GM19468 (cell line): ENCODE measurements around the gene PAOX.

ENCODE experiments used
- ATAC-seq: cut with Tn5 transposase; IDR thresholded peaks from one replicate; pipeline ENCODE4 v1.9.1; 2021; ENCODE audit warnings: mild to moderate bottlenecking, moderate library complexity, moderate number of reproducible peaks; ENCODE audit not compliant: unreplicated experiment; ENCODE audit errors: extremely low read depth

Gene PAOX

DNA sequence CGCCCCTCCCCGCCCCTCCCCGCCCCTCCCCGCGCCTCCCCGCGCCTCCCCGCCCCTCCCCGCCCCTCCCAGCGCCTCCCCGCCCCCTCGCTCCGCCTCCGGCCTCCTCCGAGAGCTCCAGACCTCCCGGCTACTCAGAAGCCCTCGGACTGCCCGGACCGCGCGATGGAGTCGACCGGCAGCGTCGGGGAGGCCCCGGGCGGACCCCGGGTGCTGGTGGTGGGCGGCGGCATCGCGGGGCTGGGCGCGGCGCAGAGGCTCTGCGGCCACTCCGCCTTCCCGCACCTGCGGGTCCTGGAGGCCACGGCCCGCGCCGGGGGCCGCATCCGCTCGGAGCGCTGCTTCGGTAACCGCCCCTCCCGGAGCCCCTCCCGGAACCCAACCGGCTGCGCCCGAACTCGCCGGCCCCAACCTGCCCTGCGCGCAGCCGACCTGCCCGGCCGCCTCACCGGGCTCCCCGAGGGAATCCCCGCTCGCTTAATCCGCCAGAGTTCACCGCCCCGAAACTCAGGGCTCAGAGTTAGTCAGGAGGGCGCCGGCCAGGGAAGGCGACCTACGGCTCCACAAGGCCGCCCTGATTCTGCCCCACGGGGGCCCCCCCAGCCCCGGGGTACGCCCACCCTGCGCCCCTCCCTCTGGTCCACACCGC, at the start of gene PAOX:
TSS of gene PAOX (plus strand) at position 111 of the 649 bp plus-strand sequence. CDS start at position 166, 55 bp downstream.
- peak; percentile 40 for ATAC-seq

DNA sequence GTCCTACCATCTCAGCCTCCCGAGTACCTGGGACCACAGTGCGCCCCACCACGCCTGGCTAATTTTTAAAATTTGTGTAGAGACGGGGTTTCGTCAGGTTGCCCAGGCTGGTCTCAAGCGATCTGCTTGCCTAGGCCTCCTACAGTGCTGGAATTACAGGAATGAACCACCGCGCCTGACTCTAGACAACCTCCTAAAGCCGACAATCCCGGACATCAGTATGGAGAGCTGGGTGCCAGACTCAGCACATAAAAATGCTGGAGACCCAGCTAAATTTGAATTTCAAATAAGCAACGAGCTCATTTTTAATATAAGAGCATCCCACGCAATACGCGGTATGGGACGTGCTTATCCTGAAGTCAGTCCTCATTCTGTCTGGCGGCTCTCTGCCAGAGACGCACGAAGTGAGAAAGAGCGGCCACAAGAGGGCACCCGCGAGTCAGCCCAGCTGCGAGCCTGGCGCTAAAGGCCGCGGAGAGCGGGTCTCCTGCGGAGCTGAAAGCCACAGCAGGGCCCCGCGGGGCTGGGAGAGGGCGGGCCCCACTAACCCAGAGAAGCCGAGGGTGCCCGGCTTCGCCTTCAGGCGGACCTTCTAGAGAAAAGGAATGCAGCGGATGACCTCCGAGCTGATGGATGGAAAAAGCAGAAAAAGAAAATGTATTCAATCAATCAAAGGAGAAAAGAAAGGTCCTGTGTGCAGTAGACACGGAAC, 49.4 kb upstream of the PAOX start:
- ATAC-seq: no peak

DNA sequence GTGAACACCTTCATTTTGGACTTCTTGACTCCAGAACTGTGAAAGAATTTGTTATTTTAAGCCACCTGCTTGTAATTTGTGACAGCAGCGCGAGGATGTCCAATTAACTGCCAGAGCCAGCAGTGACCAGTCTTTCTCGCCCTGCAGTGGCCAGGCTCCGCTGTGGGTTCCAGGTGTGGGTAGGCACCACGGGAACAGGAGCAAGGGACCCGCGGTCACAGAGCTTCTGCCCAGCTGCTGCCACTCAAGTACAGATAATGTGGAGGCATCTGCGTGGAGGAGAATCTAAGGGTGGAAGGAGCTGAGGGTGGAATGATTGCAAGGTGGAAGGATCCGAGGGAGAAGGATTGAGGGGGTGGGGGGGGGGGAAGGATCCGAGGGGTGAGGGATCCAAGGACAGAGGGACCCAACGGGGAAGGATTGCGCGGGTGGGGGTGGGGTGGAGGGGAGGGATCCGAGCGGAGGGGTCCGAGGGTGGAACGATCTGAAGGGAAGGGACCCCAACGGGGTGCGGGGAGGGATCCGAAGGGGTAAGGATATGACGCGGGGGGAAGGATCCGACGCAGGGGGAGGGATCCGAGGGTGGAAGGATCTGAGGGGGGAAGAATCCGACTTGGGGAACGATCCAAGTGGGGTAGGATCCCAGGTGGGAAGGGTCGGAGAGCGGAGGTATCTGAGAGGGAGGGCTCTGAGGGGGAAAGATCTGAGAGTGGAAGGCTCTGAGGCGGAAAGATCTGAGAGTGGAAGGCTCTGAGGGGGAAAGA, 45.9 kb upstream of the PAOX start:
- ATAC-seq: no peak

DNA sequence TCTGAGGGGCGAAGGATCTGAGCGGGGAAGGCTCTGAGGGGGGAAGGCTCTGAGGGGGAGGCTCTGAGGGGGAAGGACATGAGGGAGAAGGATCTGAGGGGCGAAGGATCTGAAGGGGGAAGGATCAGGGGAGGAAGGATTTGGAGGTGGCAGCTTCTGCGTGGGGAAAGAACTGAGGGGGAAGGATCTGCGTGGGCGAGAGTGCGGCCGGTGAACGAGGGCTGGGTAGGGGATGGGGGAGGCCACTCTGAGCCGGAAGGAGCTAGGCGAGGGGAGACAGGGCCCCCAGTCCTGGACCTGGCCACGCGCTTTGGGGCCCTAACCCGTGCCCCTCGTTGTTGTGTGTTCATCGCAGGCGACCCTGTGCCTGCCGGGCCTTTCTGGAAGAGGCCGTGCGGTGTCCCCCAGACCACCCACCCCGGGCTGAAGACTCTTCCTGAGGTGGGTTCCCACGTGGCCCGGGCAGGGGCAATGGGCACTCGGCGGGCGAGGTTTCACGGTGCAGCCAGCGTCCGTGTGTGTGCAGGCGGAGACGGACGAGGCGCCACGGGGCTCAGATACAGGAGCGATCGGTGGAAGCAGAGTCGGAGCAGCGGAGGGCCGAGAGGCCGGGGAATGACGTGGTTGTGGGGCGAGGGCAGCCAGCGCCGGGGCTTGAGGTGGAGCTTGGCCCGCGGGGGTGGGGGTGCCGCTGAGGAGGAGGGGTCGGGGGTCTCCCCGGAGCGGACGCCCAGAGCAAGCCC, 44.4 kb upstream of the PAOX start:
- ATAC-seq: no peak

DNA sequence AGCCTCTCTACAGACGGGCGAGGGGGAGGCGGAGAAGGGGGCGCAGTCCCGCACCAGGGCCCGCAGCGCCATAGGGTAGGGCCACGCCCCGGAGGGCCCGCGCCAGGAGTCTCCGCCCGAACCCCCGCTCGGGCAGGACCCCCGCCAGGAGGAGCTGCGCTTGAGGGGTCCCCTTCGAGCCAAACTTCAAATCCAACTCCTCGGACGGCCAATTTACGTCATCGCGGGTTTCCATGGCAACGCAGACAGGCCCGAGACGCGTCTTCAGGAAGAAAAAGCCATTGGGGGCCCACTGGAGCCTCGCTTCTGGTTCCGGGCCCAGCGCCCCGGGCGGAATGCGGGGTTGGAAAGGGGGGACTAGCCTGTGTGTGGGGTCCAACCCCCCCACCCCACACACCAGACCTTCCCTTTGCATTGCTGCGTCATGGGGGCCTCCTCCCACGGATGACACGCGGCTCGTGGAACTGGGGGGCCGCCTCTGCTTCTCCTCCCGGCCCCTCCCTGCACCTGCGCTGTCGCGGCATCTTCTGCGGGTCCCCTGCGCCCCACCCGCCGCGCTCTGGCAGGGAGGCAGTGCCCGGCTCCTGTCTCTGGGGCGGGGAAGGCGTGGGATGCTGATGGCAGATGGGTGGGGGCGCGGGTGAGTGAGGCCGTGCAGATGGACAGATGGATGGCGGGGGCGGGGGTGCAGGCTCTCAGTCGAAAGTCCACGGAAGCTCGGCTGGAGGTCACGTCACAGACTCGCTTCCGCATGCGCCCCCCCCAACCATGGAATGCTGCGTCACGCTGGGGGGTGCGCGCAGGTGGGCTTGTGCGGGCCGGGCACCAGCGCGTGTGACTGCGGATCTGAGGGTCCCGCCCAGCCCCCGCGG, 43.6 kb upstream of the PAOX start:
- no peak for ATAC-seq

DNA sequence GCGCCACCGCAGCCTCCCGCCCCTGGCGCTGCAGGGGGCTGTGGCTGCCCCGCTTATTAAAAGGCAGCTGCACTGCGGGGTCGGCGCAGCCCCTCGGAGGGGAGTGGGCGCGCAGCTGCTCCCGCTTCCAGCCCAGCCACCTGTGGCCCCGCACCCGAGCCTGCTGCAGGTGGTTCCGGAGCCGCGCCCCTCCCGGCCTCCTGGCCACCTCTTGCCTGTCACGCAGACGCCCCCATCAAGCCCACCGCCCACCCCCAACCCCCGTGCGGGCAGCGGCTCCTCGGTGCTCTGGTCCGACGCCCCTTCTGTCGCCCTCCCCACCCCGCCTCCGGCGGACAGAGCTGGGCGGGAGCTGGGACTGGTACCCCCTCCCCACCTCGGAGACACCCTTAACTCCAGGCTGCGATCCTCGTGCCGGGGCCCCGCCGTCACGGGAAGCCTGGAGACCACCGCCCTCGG, 42.9 kb upstream of the PAOX start:
- no peak for ATAC-seq

DNA sequence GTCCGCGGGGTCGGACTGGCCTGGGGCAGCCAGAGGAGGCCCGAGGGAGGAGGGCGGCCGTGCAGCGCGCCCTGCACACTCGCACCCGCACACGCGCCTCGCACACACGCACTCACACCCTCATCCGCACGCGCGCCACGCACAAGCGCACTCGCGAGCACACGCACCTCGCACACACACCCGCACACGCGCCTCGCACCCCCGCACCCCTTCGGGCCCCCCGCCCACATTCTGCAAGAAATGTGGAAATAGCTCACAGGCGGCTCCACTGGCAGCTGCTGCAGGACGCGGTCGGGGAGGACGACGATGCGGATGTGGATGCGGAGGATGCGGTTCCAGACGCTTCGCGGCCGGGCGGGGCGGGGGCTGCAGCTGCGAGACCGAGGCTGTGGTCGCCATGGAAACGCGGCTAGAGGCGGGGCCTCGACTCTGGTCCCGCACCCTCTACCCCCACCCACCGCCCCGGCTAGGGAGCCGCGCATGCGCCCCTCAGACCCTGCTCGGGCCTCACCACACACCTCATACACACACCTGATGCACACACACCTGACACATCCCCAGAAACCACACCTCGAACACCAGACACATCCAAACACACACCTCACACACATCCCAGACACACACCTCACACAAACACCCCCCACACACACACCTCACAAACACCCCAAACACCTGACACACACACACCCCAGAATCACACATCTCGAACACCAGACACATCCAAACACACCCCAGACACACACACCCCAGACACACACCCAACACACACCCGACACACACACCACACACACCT, 42.3 kb upstream of the PAOX start, which contains the start of gene CALY:
TSS of gene CALY (minus strand) at position 320 of the 793 bp plus-strand sequence. CDS start 7,907 bp downstream, outside the sequence.
- no peak for ATAC-seq

DNA sequence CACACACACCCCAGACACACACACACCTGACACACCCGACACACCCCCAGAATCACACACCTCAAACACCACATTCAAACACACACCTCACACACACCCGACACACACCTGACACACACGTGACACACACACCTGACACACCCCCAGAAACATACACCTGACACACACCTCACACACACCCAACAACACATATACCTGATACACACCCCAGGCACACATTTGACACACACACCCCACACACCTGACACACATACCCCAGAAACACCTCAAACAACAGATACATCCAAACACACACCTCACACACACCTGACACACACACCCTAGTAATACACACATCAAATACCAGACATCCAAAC, 41.7 kb upstream of the PAOX start:
- no peak for ATAC-seq

DNA sequence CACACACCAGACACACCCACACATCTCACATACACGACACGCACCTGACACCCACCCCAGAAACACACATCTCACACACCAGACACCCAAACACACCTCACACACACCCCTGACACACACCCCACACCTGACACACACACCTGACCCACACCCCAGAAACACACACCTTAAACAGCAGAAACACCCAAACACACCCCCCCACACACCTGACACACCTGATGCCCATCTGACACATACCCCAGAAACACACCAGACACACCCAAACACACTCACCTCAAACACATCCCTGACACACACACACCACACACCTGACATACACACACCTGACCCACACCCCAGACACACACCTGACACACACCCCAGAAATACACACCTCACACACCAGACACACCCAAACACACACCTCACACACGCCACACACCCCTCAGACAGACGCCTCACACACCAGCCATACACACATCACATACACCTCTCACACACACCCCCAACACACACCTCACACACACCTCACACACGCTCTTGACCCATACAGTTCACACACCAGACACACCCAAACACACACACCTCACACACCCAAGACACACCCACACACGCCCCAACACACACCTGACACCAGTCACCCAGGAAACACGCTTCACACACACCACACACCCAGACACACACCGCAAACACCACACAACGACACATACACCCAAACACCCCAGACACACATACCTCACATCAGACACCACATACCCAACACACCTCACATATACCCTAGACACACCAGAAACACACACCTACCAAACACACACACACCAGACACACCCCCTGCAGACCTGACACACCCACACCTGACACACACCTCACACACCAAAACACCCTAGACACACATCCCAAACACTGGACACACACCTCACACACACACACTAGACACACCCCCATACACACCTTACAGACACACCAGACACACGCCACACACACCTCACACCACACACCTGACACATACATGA, 40.7 kb upstream of the PAOX start:
- ATAC-seq: no peak

DNA sequence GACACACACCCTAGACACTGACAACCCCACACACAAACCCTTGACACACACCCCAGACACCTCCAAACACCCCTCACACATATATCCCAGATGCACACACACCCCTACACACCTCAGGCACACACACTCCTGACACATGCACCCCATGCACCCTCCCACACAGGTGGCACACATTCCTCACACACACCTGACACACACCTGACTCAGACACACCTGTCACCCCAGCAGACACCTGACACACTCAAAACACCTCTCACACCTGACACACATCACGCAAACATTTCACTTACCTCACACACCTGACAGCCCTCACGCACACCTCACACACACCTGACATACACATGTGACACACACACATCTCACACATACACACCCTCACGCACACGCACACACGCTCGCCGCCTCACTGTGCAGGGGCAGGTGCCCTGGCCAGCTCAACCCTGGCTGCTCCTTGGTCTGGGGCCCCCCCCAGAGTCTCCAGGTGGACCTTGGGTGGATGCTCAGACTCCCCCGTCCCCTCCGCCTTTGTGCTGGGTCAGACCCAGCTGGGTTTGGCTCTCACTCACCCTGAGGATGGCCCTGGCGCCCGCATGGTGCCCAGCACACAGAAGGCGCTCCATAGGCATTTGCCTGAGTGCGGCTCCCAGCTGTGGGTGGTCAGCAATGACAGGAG, 39.2 kb upstream of the PAOX start:
- no peak for ATAC-seq

DNA sequence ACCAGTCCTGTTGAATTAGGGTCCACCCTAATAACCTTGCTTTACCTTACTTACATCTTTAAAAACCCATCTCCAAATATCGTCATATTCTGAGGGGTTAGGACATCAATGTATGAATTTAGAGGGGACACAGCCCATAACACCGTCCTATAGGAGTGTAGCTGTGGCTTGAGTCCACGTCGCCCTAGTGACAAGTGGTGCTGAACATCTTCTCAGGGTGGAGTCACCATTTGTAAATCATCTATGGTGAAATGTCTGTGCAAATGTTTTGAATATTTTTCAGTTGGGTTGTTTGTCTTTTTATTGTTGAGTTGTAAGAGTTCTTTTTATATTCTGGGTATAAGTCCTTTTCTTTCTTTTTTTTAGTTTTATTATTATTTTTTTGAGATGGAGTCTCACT, 37.1 kb upstream of the PAOX start:
- ATAC-seq: no peak

DNA sequence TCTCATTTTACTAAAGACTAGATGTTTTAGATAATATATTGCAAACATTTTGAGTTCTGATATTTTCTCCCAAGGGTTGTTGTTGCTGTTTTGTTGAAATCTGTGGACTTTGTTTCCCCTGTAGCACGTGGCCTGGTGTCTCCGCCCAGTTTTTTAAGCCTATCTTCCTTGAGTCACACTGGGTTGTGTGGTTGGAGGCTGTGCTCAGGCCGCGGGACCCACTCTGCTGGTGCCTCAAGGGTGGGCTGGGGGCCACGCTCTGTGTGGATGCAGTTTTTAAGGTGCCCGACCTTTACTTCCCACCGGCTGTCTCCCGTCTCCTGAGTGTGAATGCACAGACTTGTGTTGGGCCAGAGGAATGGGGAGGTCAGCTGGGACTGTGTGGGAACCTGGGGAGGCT, 36.1 kb upstream of the PAOX start:
- ATAC-seq: no peak

DNA sequence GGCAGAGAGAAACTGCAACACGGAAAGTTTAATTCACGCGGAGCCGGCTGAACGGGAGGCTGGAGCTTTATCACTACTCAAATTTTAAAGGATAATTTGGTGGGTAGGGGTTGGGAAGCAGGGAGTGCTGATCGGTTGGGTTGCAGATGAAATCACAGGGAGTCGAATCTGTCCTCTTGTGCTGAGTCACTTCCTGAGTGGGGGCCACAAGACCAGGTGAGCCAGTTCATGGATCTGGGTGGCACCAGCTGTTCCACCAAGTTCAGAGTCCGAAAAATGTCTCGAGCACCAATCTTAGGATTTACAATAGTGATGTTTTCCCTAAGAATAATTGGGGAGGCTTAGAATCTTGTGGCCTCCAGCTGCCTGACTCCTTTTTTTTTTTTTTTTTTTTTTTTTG, 35.5 kb upstream of the PAOX start:
- no peak for ATAC-seq

DNA sequence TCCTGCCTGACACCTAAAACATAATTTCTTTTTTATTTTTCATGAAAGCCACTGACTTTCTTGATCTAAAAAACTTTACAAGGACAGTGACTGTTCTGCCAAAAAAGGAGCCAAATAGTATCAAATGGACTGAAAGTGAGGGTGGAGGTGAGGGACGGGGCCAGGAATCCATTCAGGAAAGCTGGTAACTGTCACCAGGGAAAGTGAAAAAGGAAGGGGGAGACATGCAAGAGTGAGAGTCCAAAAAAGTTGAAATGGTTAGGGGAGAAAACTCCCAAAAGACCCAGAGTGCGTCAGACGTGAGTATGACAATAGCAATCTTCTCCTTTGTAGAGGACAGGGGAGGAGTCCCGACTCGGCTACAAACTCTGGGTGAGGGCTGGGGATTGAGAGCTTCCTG, 34.8 kb upstream of the PAOX start:
- no peak for ATAC-seq

DNA sequence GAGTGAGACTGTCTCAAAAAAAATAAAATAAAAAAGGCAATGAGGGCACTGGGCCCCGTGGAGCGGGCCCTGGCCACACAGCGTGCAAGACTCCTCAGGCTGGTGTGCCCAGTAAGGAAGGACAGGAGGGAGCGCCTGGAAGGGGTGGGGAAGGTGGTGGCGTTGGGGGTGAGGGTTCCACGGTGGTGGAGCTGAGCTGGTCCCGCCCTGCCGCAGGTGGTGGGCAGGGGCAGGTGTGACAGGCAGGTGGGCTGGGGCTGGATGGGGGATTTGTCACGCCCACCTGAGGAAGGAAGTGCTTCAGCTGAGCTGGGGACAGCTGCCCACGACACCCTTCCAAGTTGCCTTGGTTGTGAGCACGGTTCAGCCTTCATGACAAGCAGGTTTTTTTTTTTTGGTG, 32.6 kb upstream of the PAOX start:
- ATAC-seq: no peak

DNA sequence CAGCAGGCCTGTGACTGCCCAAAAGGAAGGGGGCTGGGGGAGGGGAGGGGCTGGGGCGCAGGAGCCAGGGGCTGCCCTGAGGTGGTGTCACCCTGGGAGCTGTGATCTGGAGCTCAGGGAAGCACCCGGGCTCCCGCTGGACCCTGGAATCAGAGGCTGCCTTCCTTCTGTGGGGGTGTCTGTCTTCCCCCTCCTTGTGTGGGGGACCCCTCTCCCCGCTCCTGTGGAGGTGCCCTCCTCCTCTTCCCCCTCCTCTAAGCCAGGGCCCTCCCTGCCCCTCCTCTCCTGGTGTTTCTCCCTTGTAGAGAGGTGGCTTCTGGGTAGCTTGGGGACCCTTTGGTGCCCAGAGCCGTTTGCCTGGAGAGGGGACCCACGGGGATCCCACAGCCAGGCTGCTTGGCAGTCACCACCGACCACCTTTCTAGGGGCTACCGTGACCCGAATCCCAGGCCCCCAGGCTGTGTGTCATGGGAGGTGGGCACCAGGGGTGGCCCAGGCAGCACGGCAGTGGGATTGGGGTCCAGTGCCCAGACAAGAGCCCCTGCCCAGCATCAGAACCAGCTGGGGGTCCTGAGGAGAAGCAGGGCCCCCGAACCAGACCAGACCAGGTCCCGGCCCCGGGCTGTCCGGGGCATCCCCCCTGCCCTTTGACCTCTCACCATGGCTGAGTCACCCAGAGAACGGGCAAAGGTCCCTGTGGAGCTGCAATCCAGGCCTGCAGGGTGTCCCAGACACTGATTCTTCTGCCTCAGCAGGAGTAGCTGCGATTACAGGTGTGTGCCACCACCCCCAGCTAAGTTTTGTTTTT, 31.1 kb upstream of the PAOX start:
- no peak for ATAC-seq
